T-helper 22 cell (primary cell): Measurements from ENCODE around the gene NDUFAF8.

ENCODE experiments used
- DNase-seq: peaks from one replicate; pipeline ENCODE4 v3.0.0-alpha.2; 2020; ENCODE audit warnings: low read depth

Gene NDUFAF8

GRCh38 chr17:81240761-81241160, 1.6 kb downstream of the NDUFAF8 start:
- no peak for DNase-seq

- no peak for DNase-seq
Measured at GRCh38 chr17:81241203-81241602, 2.1 kb downstream of the NDUFAF8 start.

GRCh38 chr17:81241648-81242420, 2.7 kb downstream of the NDUFAF8 start:
- DNase-seq, result no peak

- no peak for DNase-seq
Measured at GRCh38 chr17:81242421-81243332, 3.6 kb downstream of the NDUFAF8 start.

GRCh38 chr17:81243333-81243664, 4.2 kb downstream of the NDUFAF8 start:
- no peak for DNase-seq

GRCh38 chr17:81244358-81245023, 5.4 kb downstream of the NDUFAF8 start:
- DNase-seq, result no peak

GRCh38 chr17:81245024-81245664, 6.0 kb downstream of the NDUFAF8 start:
- DNase-seq, result no peak

GRCh38 chr17:81245665-81246342, 6.7 kb downstream of the NDUFAF8 start:
- DNase-seq, result no peak

GRCh38 chr17:81246343-81246670, 7.2 kb downstream of the NDUFAF8 start:
- no peak for DNase-seq

- no peak for DNase-seq
Measured at GRCh38 chr17:81246679-81247338, 7.7 kb downstream of the NDUFAF8 start.

- DNase-seq, result no peak
Measured at GRCh38 chr17:81247339-81247990, 8.3 kb downstream of the NDUFAF8 start.

- DNase-seq, result no peak
Measured at GRCh38 chr17:81248649-81249048, 9.5 kb downstream of the NDUFAF8 start.

GRCh38 chr17:81249223-81250040, 10.3 kb downstream of the NDUFAF8 start:
- DNase-seq, result no peak

GRCh38 chr17:81250286-81251093, 11.4 kb downstream of the NDUFAF8 start:
- no peak for DNase-seq

- no peak for DNase-seq
Measured at GRCh38 chr17:81251094-81251708, 12.1 kb downstream of the NDUFAF8 start.

GRCh38 chr17:81251709-81252301, 12.7 kb downstream of the NDUFAF8 start:
- DNase-seq, result no peak

- no peak for DNase-seq
Measured at GRCh38 chr17:81252326-81252986, 13.3 kb downstream of the NDUFAF8 start.

- no peak for DNase-seq
Measured at GRCh38 chr17:81252987-81253329, 13.8 kb downstream of the NDUFAF8 start.
